Ovary (tissue), 3 donors: ENCODE results near the gene RING1.
A peak's percentile ranks its signal among the peaks of the same experiment; 100 is the strongest.

Experiments used
- EP300 ChIP-seq: sonication (generic); formaldehyde crosslinking; IDR thresholded peaks from one replicate; pipeline ENCODE4 v1.6.1; 2017; ENCODE audit warnings: antibody characterized with exemption
- POLR2A ChIP-seq: fragments of 450-650 bp; IDR thresholded peaks from one replicate; pipeline ENCODE4 v1.6.1; 2017; ENCODE audit warnings: antibody characterized with exemption, mild to moderate bottlenecking, moderate library complexity
- TF ChIP-seq, protein P1 (sequence below), 3 donors: fragments of 450-650 bp in 2 of 3; fragments of 200-600 bp in 1 of 3; IDR thresholded peaks; one replicate each; pipeline versions ENCODE4 v1.5.1 to v1.8.0; 2016 to 2022; ENCODE audit warnings: antibody characterized with exemption in 3 of 3, mild to moderate bottlenecking in 1 of 3
- donor health status: DM: no; HTN: no; CAD: no.

DNA sequence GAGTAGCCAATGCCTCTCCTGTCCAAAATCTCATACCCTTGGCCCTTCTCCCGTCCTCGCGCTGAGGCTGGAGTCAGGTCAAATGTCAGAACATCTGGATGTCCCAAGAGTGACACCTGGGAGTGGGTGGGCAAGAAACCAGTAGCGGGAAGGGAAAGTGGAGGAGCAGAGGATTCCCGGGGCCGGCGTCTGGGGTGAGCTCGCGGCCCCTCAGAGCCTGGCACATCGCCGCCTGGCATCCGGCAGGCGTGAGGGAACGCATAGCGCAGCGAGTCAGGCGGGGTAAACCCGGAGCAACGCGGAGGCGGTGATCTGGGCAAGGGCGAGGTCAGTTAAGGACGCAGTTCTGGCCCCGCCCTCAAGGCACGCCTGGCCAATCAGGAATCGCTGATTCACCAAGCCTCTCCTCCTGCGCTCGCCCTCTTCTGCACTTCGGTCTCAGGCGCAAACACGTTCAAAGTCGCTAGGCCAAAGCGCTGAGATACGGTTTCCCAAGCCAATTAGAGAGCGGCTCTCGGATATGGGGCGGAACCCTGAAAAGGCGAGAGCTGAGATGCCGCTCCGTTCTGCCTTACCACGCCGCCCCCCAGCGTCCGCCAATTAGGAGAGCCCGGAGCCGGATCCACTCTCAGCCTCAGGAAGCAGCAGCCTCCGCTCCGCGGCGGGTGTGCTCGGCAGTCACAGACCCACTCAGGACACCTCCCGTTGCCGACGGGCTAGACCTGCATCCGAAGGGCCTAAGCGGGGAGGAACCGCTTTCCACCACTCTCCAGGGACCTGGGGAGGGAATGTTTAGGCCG is 40.8 kb downstream of the RING1 start:
- TF ChIP-seq, protein P1, sequence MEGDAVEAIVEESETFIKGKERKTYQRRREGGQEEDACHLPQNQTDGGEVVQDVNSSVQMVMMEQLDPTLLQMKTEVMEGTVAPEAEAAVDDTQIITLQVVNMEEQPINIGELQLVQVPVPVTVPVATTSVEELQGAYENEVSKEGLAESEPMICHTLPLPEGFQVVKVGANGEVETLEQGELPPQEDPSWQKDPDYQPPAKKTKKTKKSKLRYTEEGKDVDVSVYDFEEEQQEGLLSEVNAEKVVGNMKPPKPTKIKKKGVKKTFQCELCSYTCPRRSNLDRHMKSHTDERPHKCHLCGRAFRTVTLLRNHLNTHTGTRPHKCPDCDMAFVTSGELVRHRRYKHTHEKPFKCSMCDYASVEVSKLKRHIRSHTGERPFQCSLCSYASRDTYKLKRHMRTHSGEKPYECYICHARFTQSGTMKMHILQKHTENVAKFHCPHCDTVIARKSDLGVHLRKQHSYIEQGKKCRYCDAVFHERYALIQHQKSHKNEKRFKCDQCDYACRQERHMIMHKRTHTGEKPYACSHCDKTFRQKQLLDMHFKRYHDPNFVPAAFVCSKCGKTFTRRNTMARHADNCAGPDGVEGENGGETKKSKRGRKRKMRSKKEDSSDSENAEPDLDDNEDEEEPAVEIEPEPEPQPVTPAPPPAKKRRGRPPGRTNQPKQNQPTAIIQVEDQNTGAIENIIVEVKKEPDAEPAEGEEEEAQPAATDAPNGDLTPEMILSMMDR (IDR thresholded peaks at IDR 0.05), result peak in 2 of 3 donors; percentile 9 to 21
- TF ChIP-seq POLR2A (peak; percentile 79), EP300 (no peak)
